ENCODE measurements around the gene TRUB1.

- TF ChIP-seq CTCF (IDR thresholded peaks at IDR 0.05; ENCODE audit: low read depth, low read length), result no peak
- TF ChIP-seq EZH2phosphoT487 (IDR thresholded peaks at IDR 0.05; ENCODE audit: low read depth), result no peak
Observed at GRCh38 chr10:115024371-115024770, 86.4 kb downstream of the TRUB1 start.

All from OCI-LY3 (cell line).